NOMO-1 treated with DMSO at 0.1 percent for 48 hours (cell line): ENCODE results near the gene HSD17B10.
A peak's percentile ranks its signal among the peaks of the same experiment; 100 is the strongest.
"Not testable (repeated sequence)": the region's sequence is repeated elsewhere in the genome, so short reads cannot be mapped to it uniquely, and the experiment has no call there.

ENCODE experiments used
- DNase-seq: peaks from one replicate; lab custom pipeline; 2025; ENCODE audit not compliant: unreplicated experiment; lab: John Stamatoyannopoulos, UW

Gene HSD17B10

DNA sequence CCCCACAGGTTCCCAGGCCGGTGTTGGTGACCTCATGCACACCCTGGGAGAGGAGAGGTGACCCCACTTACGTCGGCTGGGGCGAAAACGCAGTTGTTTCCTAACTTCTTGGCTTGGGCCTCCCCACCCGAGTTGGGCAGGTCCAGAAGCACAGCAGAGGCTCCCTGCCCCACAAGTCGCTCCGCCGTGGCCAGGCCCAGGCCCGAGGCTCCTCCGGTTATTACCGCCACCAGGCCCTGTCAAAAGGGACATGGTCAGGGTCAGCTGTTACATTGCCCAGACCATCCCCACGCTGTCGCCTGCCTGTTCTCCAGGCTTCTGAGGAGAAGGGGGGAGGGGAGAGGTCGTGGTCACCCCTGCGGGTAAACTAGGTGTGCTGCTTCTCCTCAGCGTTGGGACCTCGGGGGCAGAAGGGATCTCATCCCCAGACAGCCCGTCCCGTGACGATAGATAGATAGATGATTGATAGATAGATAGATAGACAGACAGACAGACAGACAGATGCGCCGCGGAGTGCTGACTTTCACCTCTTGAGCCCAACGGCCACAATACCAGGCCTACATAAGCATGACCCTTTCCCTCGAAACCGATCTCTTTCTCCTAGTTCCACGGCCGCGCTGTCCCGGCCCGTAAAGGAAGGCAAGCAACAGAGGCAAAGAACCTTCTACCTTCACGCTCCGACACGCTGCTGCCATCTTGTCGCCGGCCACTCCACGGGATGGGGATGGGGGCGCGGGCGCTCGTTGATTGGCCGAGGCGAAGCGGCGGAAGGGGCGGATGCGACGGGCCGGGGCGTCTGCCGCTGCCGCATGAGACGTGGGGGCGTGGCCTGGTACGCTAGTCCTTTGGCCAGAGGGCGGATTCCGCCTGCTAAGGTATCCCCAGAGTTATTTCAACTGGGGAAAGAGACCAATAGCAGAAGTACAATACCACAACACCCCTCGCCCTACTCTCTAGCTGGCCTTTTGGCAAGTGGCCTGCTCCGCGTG lies at the start of gene HSD17B10:
TSS of gene HSD17B10 (minus strand) at position 720 of the 989 bp plus-strand sequence. CDS start at position 695, 25 bp downstream.
- peak; percentile 90 for DNase-seq

- DNase-seq = no peak
Measured at GRCh38 chrX:53483416-53483815, 49.2 kb upstream of the HSD17B10 start.

- peak; percentile 64 for DNase-seq
Measured at GRCh38 chrX:53481816-53482465, 47.8 kb upstream of the HSD17B10 start.

DNA sequence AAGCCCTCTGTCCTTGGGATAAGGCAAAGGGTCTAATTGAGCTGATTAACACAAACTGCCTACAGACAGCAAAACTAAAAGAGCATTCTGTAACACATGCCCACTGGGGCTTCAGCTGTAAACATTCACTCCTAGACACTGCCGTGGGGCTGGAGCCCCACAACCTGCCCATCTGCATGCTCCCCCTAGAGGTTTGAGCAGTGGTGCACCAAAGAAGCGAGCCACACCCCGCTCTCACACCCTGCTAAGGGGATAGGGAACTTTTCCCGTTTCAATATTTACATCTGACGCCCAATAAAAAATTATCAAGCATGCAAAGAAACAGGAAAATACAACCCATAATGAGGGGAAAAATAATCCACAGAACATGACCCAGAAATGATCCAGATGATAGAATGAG lies 46.9 kb upstream of the HSD17B10 start:
- peak; percentile 23 for DNase-seq

DNA sequence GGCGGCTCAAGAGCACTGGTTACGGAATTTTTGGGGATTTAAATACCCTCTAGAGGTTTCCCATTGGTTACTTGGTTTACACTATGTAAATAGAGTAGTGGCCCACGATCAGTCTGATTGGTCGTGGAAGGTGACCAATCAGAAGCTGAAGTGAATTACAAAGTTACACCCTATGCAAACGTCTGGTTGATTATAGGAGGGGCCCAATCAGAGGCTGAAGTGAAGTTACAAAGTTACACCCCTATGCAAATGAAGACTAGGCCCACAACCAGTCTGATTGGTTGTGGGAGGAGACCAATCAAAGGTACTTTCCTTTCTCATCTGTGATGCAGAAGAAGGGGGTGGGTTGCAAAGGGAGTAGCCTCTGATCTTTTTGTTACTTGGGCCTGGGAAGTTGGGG lies 45.1 kb upstream of the HSD17B10 start:
- DNase-seq = no peak

DNA sequence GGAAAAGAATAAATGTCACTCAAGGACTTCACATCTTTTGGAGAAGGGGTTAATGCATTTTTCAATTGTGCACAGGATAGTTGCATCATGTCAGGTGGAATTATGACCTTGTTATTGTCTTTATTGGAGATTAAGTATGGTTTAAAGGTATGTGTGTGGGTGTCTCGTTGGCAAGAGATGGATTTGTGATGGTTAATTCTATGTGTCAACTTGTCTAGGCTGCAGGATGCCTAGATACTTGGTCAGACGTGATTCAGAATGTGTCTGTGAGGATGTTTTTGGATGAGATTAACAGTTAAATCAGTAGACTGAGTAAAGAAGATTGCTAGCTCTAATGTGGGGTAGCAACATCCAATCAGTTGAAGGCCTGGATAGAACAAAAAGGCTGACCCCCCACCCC lies 42.2 kb upstream of the HSD17B10 start:
- DNase-seq = no peak

- peak; percentile 97 for DNase-seq
Measured at GRCh38 chrX:53474707-53475106, 40.5 kb upstream of the HSD17B10 start.

- DNase-seq = no peak
Measured at GRCh38 chrX:53471346-53471745, 37.2 kb upstream of the HSD17B10 start.

- not testable (repeated sequence) for DNase-seq
Measured at GRCh38 chrX:53468659-53469058, 34.5 kb upstream of the HSD17B10 start.

GRCh38 chrX:53458082-53458481 lies 23.9 kb upstream of the HSD17B10 start:
- no peak for DNase-seq

DNA sequence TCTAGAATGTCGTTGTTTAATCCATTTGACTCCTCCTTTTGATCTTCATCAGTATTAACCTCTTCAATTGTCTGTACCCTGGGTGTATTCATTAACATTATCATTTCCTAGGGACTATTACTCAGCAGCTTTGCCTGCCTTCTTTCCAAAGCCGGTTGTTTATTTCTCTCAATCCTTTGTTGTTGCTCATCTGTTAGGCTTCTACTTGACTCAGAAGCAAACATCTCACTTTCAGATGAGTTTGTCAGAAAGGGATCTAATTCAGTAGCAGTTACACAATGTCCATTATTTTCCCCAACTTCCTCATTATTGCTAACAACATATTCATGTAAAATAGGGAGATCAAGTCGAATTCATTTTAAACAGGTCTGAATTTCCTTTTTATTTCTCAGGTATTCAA lies 22.1 kb upstream of the HSD17B10 start:
- DNase-seq = peak; percentile 66

- peak; percentile 19 for DNase-seq
Measured at GRCh38 chrX:53452812-53453211, 18.6 kb upstream of the HSD17B10 start.

GRCh38 chrX:53449632-53450031 lies 15.5 kb upstream of the HSD17B10 start:
- no peak for DNase-seq

DNA sequence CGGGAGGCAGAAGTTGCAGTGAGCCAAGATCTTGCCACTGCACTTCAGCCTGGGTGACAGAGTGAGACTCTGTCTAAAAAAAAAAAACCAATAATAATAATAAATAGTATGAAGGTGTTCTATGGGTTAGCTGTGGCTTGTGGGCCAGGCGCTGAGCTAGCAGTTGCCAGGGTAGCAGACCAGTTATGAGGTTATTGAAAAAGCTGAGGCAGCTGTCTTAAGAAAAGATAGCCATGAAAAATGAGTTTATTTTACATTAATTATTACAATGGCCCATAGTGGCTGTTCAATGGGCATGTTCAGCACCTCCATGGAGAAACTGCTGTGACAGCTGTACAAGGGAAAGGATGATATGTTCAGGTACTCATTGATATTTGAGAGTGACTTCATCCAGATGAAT lies 13.3 kb upstream of the HSD17B10 start:
- DNase-seq = no peak

DNA sequence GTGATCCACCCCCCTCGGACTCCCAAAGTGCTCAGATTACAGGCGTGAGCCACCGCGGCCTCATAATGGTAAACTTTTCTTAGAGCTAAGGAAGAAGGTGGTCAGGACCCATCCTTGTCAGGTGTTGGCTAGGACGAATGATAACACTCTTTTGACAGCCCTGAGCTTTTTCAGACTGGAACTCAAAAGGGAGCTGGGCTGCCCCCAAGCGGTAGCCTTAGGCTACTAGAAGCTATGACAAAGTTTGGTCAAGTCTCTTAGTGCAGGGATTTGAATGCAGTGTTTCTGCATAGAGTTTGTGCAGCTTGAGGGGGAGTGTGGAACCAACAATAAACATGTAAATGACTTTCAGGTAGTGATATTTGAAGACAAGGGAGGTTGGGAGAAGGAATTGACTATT lies 11.8 kb upstream of the HSD17B10 start:
- peak; percentile 40 for DNase-seq

GRCh38 chrX:53442322-53442631 lies 8.1 kb upstream of the HSD17B10 start:
- DNase-seq = peak; percentile 64

- DNase-seq = peak; percentile 67
Measured at GRCh38 chrX:53441531-53442321, 7.6 kb upstream of the HSD17B10 start.

GRCh38 chrX:53440621-53441517 lies 6.7 kb upstream of the HSD17B10 start:
- DNase-seq = peak; percentile 87

DNA sequence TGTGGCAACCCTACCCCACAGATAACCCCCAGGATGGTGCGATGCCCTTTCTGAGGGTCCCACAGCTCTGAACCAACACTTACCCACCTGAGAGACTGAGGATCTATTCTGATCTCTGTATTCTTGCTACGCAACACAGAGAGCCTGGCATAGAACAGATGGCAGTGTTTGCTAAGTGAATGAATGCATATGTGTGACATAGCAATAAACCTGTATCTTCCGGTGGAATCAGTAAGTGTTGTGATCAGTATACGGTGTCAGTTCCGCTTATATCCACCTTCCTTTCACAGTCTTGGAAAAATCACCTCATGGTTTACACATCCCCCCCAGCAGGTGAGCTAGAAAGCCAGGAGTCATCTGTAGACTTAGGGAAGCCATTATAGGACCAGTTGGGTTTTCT lies 5.9 kb upstream of the HSD17B10 start:
- peak; percentile 41 for DNase-seq

DNA sequence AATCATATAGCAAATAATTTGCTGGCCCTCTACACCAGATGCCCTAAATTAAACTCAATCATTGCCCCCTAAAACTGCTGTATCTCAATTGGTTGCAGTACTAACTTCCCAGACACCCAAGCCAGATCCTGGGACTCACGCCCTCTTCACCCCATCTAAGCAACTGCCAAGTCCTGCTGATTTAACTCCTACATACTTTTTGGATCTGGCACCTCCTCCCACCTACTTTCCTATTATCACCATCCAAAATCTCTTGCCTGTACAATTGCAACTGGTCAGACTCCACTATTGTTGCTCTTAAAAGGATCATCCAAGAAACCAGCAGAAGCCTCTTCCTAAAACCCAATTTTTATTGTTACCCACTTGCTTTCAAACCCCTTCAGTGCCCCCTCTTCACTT lies 4.7 kb upstream of the HSD17B10 start:
- no peak for DNase-seq
